Activated CD8-positive, alpha-beta memory T cell treated with anti-CD3 and anti-CD28 coated beads, Interleukin-2, amount 50 U/mL, for 1 hour (primary cell): ENCODE data around the gene HAX1.
A peak's percentile ranks its signal among the peaks of the same experiment; 100 is the strongest.
"Not testable (repeated sequence)": the region's sequence is repeated elsewhere in the genome, so short reads cannot be mapped to it uniquely, and the experiment has no call there.

Source experiments
- DNase-seq: peaks from one replicate; pipeline ENCODE4 v3.0.0-alpha.2; 2020; ENCODE audit errors: extremely low read depth

The HAX1 gene

GRCh38 chr1:154272217-154272998 is at the start of gene HAX1:
HAX1 (plus strand) TSS chr1:154272629; CDS start chr1:154272724, 95 bp downstream.
- DNase-seq: peak; percentile 95

- no peak for DNase-seq
These were observed 49.5 kb upstream of the HAX1 start for GRCh38 chr1:154222918-154223317.

- no peak for DNase-seq
These were observed 48.8 kb upstream of the HAX1 start for GRCh38 chr1:154223621-154224020.

GRCh38 chr1:154225370-154225769 is 47.1 kb upstream of the HAX1 start:
- no peak for DNase-seq

DNA sequence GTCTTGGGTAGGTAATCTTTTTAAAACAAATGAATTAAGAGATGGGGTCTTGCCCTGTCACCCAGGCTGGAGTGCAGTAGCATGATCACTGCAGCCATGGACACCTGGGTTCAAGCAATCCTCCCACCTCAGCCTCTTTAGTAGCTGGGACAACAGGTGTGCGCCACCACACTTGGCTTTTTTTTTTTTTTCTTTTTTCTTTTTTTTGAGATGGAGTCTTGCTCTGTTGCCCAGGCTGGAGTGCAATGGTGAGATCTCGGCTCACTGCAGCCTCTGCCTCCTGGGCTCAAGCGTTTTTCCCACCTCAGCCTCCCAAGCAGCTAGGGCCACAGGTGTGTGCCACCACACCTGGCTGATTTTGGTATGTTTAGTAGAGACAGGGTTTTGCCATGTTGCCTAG is 41.3 kb upstream of the HAX1 start:
- DNase-seq: not testable (repeated sequence)

DNA sequence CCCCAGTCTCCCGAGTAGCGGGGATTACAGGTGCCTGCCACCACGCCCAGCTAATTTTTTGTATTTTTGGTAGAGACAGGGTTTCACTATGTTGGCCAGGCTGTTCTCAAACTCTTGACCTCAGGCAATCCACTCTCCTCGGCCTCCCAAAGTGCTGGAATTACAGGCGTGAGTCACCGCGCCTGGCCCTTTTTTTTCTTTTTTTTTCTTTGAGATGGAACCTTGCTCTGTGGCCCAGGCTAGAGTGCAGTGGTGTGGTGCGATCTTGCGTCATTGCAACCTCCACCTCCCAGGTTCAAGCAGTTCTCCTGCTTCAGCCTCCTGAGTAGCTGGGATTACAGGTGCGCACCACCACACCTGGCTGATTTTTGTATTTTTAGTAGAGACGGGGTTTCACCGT is 39.3 kb upstream of the HAX1 start:
- DNase-seq: not testable (repeated sequence)

DNA sequence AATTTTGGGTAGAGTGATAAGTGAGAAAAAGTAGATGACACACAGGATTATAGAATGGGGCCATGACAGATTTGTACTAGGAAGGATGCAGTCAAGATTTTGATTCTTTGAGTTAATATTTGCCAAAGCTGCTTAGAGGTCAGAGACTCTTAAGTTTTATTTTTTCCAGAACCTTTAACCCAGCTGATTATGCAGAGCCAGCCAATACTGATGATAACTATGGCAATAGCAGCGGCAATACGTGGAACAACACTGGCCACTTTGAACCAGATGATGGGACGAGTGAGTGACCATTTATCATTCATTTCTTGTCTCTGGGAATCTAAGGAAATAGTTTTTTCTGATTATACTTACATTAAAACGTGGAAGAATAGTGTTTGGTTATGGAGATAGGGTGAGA is 35.6 kb upstream of the HAX1 start:
- DNase-seq: no peak

DNA sequence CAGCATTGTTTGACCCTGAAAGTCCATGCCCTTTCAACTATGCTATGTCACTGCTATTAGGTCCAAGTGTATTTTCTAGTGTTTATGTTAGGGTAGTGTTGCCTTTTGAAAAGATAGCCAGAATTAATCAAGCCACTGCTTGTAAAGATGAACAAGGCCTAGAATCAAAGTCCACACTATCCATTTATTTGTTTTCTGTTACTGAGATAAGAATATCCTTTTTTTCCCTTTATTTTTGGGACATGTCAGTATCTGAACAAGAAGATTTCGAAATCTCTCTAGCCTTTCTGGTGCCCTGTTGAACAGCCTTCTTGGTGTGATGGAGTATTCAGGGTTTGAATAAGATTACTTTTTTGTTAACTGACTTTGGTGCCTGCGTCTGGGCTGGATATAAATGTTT is 35.0 kb upstream of the HAX1 start:
- no peak for DNase-seq

DNA sequence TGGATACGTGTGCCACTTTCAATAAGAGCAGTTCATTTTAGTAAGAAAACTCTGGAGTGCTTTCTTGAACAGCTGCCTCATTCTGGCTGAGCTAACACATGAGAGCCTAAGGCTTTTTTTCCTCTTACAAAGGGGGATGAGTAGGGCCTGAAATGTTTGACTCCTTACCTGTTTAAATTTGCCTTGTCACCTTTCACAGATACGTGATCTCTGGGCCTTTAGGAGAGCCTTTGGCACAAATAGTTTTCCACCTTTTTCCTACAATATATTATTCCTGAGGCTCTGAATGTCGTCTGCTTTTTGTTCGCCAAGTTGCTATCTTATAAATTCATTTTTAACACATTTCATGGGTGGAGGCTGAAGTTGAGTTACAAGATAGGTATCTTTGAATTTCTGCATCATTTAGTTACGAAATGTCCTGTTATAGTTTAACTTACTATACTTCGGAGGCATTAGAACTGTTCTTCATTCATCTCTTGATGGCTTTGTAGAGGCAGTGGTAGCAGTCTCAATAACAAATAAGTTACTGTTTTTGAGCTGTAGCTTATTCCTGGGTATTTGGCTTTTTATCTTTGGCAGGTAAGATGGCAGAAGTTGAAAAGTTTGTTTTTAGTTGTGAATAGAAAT is 34.4 kb upstream of the HAX1 start:
- no peak for DNase-seq

- DNase-seq: no peak
These were observed 32.9 kb upstream of the HAX1 start for GRCh38 chr1:154239491-154239890.

GRCh38 chr1:154240294-154240833 is 32.1 kb upstream of the HAX1 start:
- no peak for DNase-seq

DNA sequence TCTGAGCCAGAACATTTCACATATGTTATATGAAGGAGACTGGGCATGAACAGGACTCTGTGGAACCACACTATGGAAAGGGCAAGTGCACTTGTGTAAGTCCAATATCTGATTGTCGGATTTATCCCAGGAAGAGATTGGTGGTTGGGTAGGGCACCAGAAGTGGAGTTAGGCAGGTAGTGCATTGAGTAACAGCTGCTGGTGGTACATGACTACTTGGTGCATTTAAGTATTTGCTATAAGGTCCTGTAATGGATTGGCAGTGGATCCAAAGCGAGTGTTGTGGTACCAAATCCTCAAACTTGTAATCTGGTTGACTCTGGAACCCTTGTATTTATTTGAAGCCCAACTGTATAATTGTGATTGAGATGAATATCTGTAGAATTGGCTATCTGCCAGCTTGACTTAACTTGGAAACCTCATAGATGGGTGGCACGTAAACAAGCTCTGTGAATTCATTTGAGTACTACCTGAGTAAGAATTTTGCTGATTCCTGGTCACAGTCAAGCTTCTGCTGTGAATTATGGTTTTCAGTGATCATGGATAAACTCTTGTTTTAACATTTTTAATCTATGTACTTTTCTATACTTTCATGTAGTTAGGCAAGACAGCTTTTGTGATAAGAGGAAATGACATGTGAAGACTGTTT is 30.6 kb upstream of the HAX1 start:
- no peak for DNase-seq

DNA sequence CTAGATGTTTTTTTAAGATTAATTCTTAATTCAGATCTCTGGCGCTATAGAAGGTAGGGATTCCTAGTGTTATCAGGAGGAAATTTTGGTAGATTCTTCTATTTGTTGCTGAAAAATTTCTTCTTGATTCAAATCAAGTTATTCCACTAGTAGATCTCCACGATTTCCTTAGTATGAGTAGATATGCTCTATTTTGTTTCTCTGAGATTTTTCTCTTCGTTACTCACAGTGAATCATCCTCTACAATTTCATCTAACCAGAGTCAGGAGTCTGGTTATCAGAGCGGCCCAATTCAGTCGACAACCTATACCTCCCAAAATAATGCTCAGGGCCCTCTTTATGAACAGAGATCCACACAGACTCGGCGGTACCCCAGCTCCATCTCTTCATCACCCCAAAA is 18.8 kb upstream of the HAX1 start:
- no peak for DNase-seq

DNA sequence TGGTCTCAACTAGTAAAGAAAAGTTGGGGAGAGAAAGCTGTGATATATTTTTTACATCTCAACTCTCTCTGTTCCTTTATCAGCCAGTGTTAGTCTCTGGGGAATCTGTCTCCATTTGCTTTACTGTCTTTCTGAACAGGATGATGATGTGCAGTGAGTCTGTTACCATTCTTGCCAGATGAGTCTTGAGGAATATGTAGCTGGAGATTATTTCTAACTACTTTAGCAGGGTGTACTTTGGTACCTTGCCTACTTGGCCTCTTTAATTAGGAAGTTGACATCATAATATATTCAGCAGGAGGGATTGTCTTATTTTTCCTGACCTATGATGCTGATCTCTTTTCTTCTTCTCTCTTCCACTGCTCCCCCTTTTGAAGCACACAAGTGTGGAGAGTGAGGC is 15.7 kb upstream of the HAX1 start:
- no peak for DNase-seq

DNA sequence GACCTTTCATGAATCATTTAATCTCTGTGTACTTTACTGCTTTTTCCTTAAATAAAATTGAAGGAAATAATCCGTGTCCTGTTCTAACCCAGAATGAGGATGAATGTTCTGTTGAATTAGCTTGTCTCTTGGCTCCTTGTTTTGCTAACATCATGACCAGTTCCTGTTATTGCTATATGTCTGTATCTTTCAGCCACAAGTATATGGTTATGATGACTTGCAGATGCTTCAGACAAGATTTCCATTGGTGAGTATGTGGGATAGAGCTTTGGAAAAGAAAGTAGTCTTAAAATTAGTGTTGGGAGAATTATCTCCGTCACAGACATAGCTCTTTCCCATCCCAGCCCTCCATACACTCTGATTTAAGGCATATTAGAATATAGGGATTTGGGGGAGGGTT is 13.6 kb upstream of the HAX1 start:
- DNase-seq: no peak

GRCh38 chr1:154260127-154260526 is 12.3 kb upstream of the HAX1 start:
- no peak for DNase-seq

GRCh38 chr1:154263465-154264332 is 8.7 kb upstream of the HAX1 start:
- DNase-seq: no peak

DNA sequence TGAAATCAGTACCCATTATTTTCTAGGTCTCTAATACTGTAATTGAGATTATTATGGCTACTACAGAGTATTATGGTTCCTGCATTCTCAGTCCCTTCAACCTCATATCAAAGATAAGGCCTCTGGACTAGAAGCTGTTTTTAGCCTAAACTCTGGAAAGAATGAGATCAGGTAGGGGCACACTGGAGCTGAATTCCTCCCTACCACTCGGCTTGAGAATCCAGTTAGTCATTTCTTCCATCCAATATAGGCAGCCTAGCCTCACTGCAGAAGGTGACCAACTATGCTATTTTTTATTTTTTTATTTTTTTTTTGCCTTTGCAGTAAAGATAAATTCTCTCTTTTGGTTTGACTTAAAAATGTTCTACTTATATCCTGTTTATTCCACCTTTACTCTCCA is 8.0 kb upstream of the HAX1 start:
- no peak for DNase-seq

GRCh38 chr1:154265586-154265985 is 6.8 kb upstream of the HAX1 start:
- DNase-seq: no peak

DNA sequence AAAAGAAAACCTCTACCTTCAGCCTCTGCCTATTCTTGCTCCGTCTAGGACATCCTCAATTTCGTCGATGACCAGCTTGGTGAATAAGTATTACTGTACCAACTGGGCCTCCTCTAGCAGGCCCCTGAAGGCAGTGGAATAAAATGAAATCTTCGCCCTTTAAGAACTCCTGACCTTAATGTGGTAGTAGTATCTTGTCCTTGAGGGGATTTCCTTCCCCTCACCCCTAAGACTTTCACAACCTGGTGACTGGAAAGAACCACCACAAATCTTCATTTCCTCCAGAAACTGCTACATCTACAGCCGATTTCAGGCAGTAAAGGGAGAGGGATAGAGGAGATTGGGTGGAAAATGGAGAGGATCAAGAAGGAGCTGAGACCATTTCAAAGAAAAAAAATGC is 1.6 kb upstream of the HAX1 start:
- DNase-seq: no peak

GRCh38 chr1:154272999-154273563 is 652 bp downstream of the HAX1 start:
- DNase-seq: no peak
